ENCODE results near the gene PAF1. TPM values are rescaled to one million over a fixed set of nuclear protein-coding genes. Genes with fewer than 3 reads are reported as not detected.

Gene PAF1
- total and polyA plus RNA-seq, 2 of the 13 experiments (the other 11 are each of a cell fraction or from before 2014, with no cell fraction given) = 30.2 to 31.1 TPM

- no peak for DNase-seq (ENCODE audit: low spot score)
- in situ Hi-C loops (cut with HindIII; ENCODE audit: extremely low pct_ligation_motif_present, low pct_unique_long_range_greater_than_20kb) (no loop called here), intact Hi-C loops (cut with micrococcal nuclease; ENCODE audit: unreplicated experiment) (no loop called here)
- ChIA-PET POLR2A (no interaction called here), CTCF (ENCODE audit: low intra/inter-chr PET ratio, low total read pairs) (no interaction called here)
- WGBS (ENCODE audit: low lambda C conversion rate) = 96% methylated on average over 14 of the region's 14 CpGs
- no peaks in the 10 kb centered on the region for H3K27me3 ChIP-seq (ENCODE audit: control insufficient read depth in 1 of 2, insufficient read depth in 2 of 2, low read length in 2 of 2)
- H3K4me2 ChIP-seq (ENCODE audit: low read depth, low read length) = no peak overlapping the region
- FAIRE-seq = no peak
- no peak overlapping the region for H2AFZ ChIP-seq (ENCODE audit: low read length)
- no peaks in the 10 kb centered on the region for H3K9me3 ChIP-seq (ENCODE audit: low read length)
- peaks cover 49 to 87% of the 10 kb centered on the region in 2 experiments for H3K36me3 ChIP-seq (replicated peaks in 1 of 2; ENCODE audit: control insufficient read depth in 1 of 2, insufficient read depth in 2 of 2, low read length in 2 of 2)
- H4K20me1 ChIP-seq (ENCODE audit: insufficient read depth, low read length) = no peaks in the 10 kb centered on the region
- no peak for ATAC-seq
- H3K9ac ChIP-seq (ENCODE audit: insufficient read depth, low read depth, low read length) = no peak overlapping the region
- no peak overlapping the region for H3K27ac ChIP-seq (ENCODE audit: extremely low read length, insufficient read depth, low read length)
- H3K79me2 ChIP-seq (ENCODE audit: insufficient read depth, low read length) = no peaks in the 10 kb centered on the region
- H3K4me1 ChIP-seq (ENCODE audit: insufficient read depth, low read length) = peaks cover 19% of the 10 kb centered on the region
- H3K4me3 ChIP-seq (replicated peaks in 1 of 3; ENCODE audit: insufficient read depth in 1 of 3, low read depth in 2 of 3, low read length in 3 of 3) = no peak overlapping the region
- BruUV-seq (replicated peaks) = no TSS peak
- TF ChIP-seq EP300 (IDR thresholded peaks at IDR 0.05; ENCODE audit: low read depth in 2 of 2, low read length in 2 of 2) = no peak
- no peak for TF ChIP-seq EP300 (CRISPR knock-in tag; IDR thresholded peaks at IDR 0.05; ENCODE audit: borderline replicate concordance)
- TF ChIP-seq ZNF235 (CRISPR knock-in tag; IDR thresholded peaks at IDR 0.05; ENCODE audit: borderline replicate concordance) = no peak
- TF ChIP-seq ONECUT2 (CRISPR knock-in tag; IDR thresholded peaks at IDR 0.05) = no peak
- no peak for TF ChIP-seq SMAD3 (CRISPR knock-in tag; IDR thresholded peaks at IDR 0.05)
- no peak for TF ChIP-seq STAG1 (CRISPR knock-in tag; IDR thresholded peaks at IDR 0.05)
- no peak for TF ChIP-seq NFATC3 (CRISPR knock-in tag; IDR thresholded peaks at IDR 0.05)
- no peak for TF ChIP-seq SP140L (CRISPR knock-in tag; IDR thresholded peaks at IDR 0.05; ENCODE audit: borderline replicate concordance)
- no peak for TF ChIP-seq ZNF766 (CRISPR knock-in tag; IDR thresholded peaks at IDR 0.05; ENCODE audit: borderline replicate concordance)
- no peak for TF ChIP-seq PRDM10 (CRISPR knock-in tag; IDR thresholded peaks at IDR 0.05; ENCODE audit: low read depth)
- no peak for TF ChIP-seq ZSCAN29 (CRISPR knock-in tag; conservative IDR thresholded peaks at IDR 0.05)
- TF ChIP-seq MEIS2 (CRISPR knock-in tag; IDR thresholded peaks at IDR 0.05) = no peak
- TF ChIP-seq ZNF205 (CRISPR knock-in tag; IDR thresholded peaks at IDR 0.05) = no peak
- TF ChIP-seq, protein P1, sequence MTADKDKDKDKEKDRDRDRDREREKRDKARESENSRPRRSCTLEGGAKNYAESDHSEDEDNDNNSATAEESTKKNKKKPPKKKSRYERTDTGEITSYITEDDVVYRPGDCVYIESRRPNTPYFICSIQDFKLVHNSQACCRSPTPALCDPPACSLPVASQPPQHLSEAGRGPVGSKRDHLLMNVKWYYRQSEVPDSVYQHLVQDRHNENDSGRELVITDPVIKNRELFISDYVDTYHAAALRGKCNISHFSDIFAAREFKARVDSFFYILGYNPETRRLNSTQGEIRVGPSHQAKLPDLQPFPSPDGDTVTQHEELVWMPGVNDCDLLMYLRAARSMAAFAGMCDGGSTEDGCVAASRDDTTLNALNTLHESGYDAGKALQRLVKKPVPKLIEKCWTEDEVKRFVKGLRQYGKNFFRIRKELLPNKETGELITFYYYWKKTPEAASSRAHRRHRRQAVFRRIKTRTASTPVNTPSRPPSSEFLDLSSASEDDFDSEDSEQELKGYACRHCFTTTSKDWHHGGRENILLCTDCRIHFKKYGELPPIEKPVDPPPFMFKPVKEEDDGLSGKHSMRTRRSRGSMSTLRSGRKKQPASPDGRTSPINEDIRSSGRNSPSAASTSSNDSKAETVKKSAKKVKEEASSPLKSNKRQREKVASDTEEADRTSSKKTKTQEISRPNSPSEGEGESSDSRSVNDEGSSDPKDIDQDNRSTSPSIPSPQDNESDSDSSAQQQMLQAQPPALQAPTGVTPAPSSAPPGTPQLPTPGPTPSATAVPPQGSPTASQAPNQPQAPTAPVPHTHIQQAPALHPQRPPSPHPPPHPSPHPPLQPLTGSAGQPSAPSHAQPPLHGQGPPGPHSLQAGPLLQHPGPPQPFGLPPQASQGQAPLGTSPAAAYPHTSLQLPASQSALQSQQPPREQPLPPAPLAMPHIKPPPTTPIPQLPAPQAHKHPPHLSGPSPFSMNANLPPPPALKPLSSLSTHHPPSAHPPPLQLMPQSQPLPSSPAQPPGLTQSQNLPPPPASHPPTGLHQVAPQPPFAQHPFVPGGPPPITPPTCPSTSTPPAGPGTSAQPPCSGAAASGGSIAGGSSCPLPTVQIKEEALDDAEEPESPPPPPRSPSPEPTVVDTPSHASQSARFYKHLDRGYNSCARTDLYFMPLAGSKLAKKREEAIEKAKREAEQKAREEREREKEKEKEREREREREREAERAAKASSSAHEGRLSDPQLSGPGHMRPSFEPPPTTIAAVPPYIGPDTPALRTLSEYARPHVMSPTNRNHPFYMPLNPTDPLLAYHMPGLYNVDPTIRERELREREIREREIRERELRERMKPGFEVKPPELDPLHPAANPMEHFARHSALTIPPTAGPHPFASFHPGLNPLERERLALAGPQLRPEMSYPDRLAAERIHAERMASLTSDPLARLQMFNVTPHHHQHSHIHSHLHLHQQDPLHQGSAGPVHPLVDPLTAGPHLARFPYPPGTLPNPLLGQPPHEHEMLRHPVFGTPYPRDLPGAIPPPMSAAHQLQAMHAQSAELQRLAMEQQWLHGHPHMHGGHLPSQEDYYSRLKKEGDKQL (CRISPR knock-in tag; IDR thresholded peaks at IDR 0.05; ENCODE audit: low read depth) = no peak
- no peak for TF ChIP-seq ZNF10 (CRISPR knock-in tag; IDR thresholded peaks at IDR 0.05; ENCODE audit: borderline replicate concordance, low read depth)
- TF ChIP-seq SATB2 (CRISPR knock-in tag; IDR thresholded peaks at IDR 0.05) = no peak
- TF ChIP-seq SUZ12 (IDR thresholded peaks at IDR 0.05; ENCODE audit: low read depth, low read length) = no peak
- TF ChIP-seq JUN (CRISPR knock-in tag; IDR thresholded peaks at IDR 0.05) = no peak
- TF ChIP-seq ZKSCAN1 (IDR thresholded peaks at IDR 0.05; ENCODE audit: low read length) = no peak
Observed at GRCh38 chr19:39379865-39380396, 11.0 kb downstream of the PAF1 start.

All from HepG2 (cell line).